ENCODE results near the gene RAG2.

DNA sequence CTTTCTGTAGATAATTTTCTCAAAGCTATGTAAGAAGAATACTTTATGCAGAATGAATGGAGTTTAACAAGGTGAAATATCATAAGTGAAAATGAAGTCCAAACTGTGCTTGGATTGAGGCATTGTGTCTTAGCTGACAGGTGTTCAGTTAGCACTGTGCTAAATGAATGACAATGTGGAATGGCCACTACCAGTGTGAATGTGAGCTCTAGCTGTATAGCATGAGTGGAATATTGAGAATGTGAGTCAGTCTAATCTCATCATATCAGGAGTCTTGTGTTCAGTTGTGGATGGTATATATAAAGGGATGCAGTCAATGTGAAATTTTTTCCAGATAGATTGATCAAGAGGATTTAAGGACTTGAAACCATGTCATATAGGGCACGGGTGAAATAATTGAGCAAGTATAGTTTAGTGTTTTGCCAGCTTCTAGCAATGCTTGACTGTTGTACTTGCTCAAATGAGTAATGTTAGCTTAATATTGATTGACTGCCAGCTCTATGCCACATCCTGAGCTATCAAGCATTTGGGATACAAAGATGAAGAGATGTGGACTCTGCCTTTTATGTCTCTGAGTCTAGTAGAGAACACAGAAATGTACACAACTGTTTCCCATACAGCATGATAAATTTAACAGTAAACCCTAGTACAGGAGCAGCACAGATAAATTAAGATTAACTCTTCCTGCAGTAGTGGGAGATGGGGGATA is 10.6 kb upstream of the RAG2 start:
- TF ChIP-seq, protein P1, sequence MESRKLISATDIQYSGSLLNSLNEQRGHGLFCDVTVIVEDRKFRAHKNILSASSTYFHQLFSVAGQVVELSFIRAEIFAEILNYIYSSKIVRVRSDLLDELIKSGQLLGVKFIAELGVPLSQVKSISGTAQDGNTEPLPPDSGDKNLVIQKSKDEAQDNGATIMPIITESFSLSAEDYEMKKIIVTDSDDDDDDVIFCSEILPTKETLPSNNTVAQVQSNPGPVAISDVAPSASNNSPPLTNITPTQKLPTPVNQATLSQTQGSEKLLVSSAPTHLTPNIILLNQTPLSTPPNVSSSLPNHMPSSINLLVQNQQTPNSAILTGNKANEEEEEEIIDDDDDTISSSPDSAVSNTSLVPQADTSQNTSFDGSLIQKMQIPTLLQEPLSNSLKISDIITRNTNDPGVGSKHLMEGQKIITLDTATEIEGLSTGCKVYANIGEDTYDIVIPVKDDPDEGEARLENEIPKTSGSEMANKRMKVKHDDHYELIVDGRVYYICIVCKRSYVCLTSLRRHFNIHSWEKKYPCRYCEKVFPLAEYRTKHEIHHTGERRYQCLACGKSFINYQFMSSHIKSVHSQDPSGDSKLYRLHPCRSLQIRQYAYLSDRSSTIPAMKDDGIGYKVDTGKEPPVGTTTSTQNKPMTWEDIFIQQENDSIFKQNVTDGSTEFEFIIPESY (IDR thresholded peaks at IDR 0.05): no peak
- TF ChIP-seq, protein P2, sequence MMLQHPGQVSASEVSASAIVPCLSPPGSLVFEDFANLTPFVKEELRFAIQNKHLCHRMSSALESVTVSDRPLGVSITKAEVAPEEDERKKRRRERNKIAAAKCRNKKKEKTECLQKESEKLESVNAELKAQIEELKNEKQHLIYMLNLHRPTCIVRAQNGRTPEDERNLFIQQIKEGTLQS (IDR thresholded peaks at IDR 0.05; ENCODE audit: borderline replicate concordance, extremely low read depth, low read depth, low read length): no peak
- TF ChIP-seq EZH2 (IDR thresholded peaks at IDR 0.05; ENCODE audit: borderline replicate concordance, control insufficient read depth, low read depth, low read length) (no peak), NFYB (IDR thresholded peaks at IDR 0.05; ENCODE audit: insufficient read depth, low read depth, low read length) (no peak)
- TF ChIP-seq, protein P3, sequence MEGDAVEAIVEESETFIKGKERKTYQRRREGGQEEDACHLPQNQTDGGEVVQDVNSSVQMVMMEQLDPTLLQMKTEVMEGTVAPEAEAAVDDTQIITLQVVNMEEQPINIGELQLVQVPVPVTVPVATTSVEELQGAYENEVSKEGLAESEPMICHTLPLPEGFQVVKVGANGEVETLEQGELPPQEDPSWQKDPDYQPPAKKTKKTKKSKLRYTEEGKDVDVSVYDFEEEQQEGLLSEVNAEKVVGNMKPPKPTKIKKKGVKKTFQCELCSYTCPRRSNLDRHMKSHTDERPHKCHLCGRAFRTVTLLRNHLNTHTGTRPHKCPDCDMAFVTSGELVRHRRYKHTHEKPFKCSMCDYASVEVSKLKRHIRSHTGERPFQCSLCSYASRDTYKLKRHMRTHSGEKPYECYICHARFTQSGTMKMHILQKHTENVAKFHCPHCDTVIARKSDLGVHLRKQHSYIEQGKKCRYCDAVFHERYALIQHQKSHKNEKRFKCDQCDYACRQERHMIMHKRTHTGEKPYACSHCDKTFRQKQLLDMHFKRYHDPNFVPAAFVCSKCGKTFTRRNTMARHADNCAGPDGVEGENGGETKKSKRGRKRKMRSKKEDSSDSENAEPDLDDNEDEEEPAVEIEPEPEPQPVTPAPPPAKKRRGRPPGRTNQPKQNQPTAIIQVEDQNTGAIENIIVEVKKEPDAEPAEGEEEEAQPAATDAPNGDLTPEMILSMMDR (IDR thresholded peaks at IDR 0.05 in 2 of 3, conservative IDR thresholded peaks at IDR 0.05 in 1 of 3; ENCODE audit: control insufficient read depth in 2 of 3, extremely low read depth in 1 of 3, insufficient read depth in 1 of 3, low read depth in 3 of 3, low read length in 3 of 3): no peak
